MM.1S (cell line): ENCODE data around the gene MRPS14.

Experiments
- DNase-seq: peaks from one replicate; pipeline ENCODE4 v3.0.0-alpha.2; 2015
- H2AFZ ChIP-seq: fragments of 300-600 bp; sonication (generic); 2 replicates; pipeline ENCODE4 v1.6.0; 2016; ENCODE audit warnings: antibody characterized with exemption, low read length
- H3F3A ChIP-seq: fragments of 300-600 bp; sonication (generic); 2 replicates; pipeline ENCODE4 v1.6.1; 2016; ENCODE audit warnings: mild to moderate bottlenecking, antibody characterized with exemption, low read length, moderate library complexity, mixed read lengths; ENCODE audit not compliant: insufficient read depth
- H3K27ac ChIP-seq: fragments of 300-600 bp; sonication (generic); 2 replicates; pipeline ENCODE4 v1.5.1; 2016; ENCODE audit warnings: mild to moderate bottlenecking, low read length
- H3K27me3 ChIP-seq: fragments of 300-600 bp; sonication (generic); replicated peaks from 2 replicates; pipeline ENCODE4 v1.6.0; 2016; ENCODE audit warnings: low read length; ENCODE audit not compliant: insufficient read depth
- H3K36me3 ChIP-seq: fragments of 300-600 bp; sonication (generic); replicated peaks from 2 replicates; pipeline ENCODE4 v1.6.1; 2016; ENCODE audit warnings: mild to moderate bottlenecking, low read length, mixed read lengths; ENCODE audit not compliant: insufficient read depth
- H3K4me1 ChIP-seq: fragments of 300-600 bp; sonication (generic); 2 replicates; pipeline ENCODE4 v1.6.1; 2016; ENCODE audit warnings: low read length, mixed read lengths
- H3K4me2 ChIP-seq: fragments of 300-600 bp; sonication (generic); 2 replicates; pipeline ENCODE4 v1.6.0; 2016; ENCODE audit warnings: low read depth, low read length
- H3K4me3 ChIP-seq: fragments of 300-600 bp; sonication (generic); 2 replicates; pipeline ENCODE4 v1.5.1; 2016; ENCODE audit warnings: low read length, mixed read lengths
- H3K79me2 ChIP-seq: fragments of 300-600 bp; sonication (generic); 2 replicates; pipeline ENCODE4 v1.6.1; 2016; ENCODE audit warnings: mixed run types, low read length, mixed read lengths
- H3K9ac ChIP-seq: fragments of 300-600 bp; sonication (generic); 2 replicates; pipeline ENCODE4 v1.6.1; 2016; ENCODE audit warnings: low read length, mixed read lengths
- H3K9me2 ChIP-seq: fragments of 300-600 bp; sonication (generic); replicated peaks from 2 replicates; pipeline ENCODE4 v1.6.1; 2016; ENCODE audit warnings: mild to moderate bottlenecking, low read length, mixed read lengths; ENCODE audit not compliant: insufficient read depth
- H3K9me3 ChIP-seq: fragments of 300-600 bp; sonication (generic); replicated peaks from 2 replicates; pipeline ENCODE4 v1.6.1; 2016; ENCODE audit warnings: mild to moderate bottlenecking, low read length, mixed read lengths; ENCODE audit not compliant: insufficient read depth
- H4K20me1 ChIP-seq: fragments of 300-600 bp; sonication (generic); 2 replicates; pipeline ENCODE4 v1.6.1; 2016; ENCODE audit warnings: mild to moderate bottlenecking, low read length, moderate library complexity, mixed read lengths; ENCODE audit not compliant: insufficient read depth
- EZH2 ChIP-seq: fragments of 300-600 bp; sonication (generic); optimal IDR thresholded peaks from 2 replicates; pipeline ENCODE3; 2017; ENCODE audit warnings: low read depth, mild to moderate bottlenecking, antibody characterized with exemption, low read length, mixed read lengths
- EZH2phosphoT487 ChIP-seq: fragments of 300-600 bp; sonication (generic); IDR thresholded peaks from 2 replicates; pipeline ENCODE4 v1.6.1; 2018; ENCODE audit warnings: antibody characterized with exemption, low read length
- TF ChIP-seq, protein P1 (sequence below): fragments of 300-600 bp; sonication (generic); IDR thresholded peaks from 2 replicates; pipeline ENCODE4 v1.5.1; 2016; ENCODE audit warnings: antibody characterized with exemption, low read length, mixed read lengths

Gene MRPS14

DNA sequence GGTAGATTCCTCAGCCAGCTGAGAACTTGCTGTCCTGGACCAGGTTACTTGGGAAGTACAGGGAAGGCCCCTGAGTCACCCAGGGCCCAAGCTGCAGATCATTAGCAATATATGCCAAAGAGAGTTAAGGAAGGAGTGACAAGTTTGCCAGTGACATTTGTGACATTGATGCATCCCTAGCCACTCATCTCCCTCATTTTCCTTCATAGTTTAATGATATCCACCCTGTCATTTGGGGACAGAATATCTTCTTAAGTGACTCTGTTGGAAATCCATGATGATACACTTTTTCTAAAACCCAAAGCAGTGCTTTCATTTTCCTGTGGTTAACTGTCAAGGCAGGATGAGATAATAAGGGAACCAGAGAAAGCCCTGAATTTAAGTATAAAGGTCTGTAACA, 47.6 kb upstream of the MRPS14 start:
- DNase-seq = no peak
- no peak overlapping the region for H3K9ac ChIP-seq
- no peak overlapping the region for H3K4me2 ChIP-seq
- no peaks in the 10 kb centered on the region for H4K20me1 ChIP-seq
- H3K9me2 ChIP-seq = no peaks in the 10 kb centered on the region
- no peaks in the 10 kb centered on the region for H3K79me2 ChIP-seq
- no peak overlapping the region for H2AFZ ChIP-seq
- no peak overlapping the region for H3K4me3 ChIP-seq
- H3K9me3 ChIP-seq = no peaks in the 10 kb centered on the region
- TF ChIP-seq, protein P1, sequence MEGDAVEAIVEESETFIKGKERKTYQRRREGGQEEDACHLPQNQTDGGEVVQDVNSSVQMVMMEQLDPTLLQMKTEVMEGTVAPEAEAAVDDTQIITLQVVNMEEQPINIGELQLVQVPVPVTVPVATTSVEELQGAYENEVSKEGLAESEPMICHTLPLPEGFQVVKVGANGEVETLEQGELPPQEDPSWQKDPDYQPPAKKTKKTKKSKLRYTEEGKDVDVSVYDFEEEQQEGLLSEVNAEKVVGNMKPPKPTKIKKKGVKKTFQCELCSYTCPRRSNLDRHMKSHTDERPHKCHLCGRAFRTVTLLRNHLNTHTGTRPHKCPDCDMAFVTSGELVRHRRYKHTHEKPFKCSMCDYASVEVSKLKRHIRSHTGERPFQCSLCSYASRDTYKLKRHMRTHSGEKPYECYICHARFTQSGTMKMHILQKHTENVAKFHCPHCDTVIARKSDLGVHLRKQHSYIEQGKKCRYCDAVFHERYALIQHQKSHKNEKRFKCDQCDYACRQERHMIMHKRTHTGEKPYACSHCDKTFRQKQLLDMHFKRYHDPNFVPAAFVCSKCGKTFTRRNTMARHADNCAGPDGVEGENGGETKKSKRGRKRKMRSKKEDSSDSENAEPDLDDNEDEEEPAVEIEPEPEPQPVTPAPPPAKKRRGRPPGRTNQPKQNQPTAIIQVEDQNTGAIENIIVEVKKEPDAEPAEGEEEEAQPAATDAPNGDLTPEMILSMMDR = no peak
- no peak for TF ChIP-seq EZH2phosphoT487
- TF ChIP-seq EZH2 = no peak
- H3F3A ChIP-seq = no peaks in the 10 kb centered on the region
- H3K27ac ChIP-seq = no peak overlapping the region
- peaks cover 17% of the 10 kb centered on the region for H3K4me1 ChIP-seq
- no peaks in the 10 kb centered on the region for H3K27me3 ChIP-seq
- no peaks in the 10 kb centered on the region for H3K36me3 ChIP-seq

DNA sequence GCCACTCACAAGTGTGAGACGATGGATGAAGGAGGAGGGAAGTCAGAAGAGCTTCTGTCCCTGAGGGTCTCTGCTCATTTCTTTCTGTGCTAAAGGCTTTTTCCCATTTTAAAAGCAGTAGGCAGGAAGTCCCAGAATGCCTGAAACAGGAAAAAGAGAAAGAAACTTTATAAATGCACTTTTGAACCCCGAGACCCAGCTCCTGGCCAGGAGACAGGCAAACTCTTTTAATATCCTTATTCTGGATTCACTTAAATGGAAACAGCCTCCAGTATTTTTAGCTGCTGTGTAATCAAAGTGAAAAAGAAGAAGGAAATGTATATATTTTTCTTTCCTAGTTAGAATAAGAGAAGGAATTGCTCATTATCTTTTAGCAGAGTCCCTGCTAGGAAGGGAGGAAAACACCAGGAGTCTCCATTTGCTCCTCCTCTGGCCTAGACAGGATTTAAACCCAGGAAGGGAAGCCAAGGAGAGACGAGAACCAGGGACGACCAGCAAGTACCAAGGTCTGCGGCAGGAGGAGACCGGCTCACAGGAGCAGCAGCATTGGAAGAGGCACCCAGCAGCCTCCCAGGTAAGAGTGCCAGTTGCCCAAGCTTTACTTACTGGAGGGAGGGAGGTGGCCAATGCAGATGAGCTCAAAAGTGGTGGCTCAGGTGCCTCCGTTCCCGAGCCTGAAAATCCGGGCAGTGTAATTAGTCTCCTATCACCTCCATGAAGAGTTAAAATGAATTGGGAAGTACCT, 44.3 kb upstream of the MRPS14 start, which contains the start of gene TNN:
TNN (plus strand) TSS at position 472 of the 745 bp plus-strand sequence. CDS start 9,586 bp downstream, outside the sequence.
- H3K4me2 ChIP-seq = no peak within 1 kb of the TSS
- H3K79me2 ChIP-seq = no peaks in the 10 kb centered on the region
- H3K9me3 ChIP-seq = no peaks in the 10 kb centered on the region
- no peak within 1 kb of the TSS for H3K9ac ChIP-seq
- no peaks in the 10 kb centered on the region for H3F3A ChIP-seq
- H2AFZ ChIP-seq = no peak within 1 kb of the TSS
- no peak for DNase-seq
- H3K4me1 ChIP-seq = peaks cover 10% of the 10 kb centered on the region
- no peaks in the 10 kb centered on the region for H3K9me2 ChIP-seq
- H3K27me3 ChIP-seq = no peaks in the 10 kb centered on the region
- no peak within 1 kb of the TSS for H3K27ac ChIP-seq
- H3K4me3 ChIP-seq = no peak within 1 kb of the TSS
- TF ChIP-seq, protein P1 = no peak
- TF ChIP-seq EZH2 (no peak), EZH2phosphoT487 (no peak)
- no peaks in the 10 kb centered on the region for H4K20me1 ChIP-seq
- no peaks in the 10 kb centered on the region for H3K36me3 ChIP-seq

DNA sequence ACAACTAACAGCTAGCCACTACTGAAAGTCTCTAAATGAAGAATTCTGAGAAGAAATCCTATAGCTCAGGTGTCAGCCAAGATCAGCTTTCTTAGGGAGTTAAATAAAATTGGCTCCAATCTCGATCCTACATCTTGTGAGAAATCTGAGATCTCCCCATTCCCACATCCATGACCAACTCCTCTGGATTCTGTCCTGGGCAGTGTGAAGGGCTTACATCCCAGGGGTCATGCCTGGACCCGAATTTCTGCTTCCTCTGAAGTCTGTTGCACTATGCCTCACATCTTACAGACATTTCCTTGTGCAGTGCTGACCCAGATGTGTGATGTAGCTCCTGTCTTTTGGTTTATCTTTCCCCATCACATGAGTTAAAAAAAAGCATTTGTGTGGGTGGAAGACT, 39.6 kb upstream of the MRPS14 start:
- no peak overlapping the region for H3K4me3 ChIP-seq
- no peaks in the 10 kb centered on the region for H4K20me1 ChIP-seq
- H3F3A ChIP-seq = no peaks in the 10 kb centered on the region
- no peaks in the 10 kb centered on the region for H3K4me1 ChIP-seq
- no peak overlapping the region for H3K9ac ChIP-seq
- H3K27me3 ChIP-seq = no peaks in the 10 kb centered on the region
- no peak overlapping the region for H3K27ac ChIP-seq
- H3K9me3 ChIP-seq = no peaks in the 10 kb centered on the region; the same call in 1 of the 2 replicates
- no peaks in the 10 kb centered on the region for H3K79me2 ChIP-seq
- no peak overlapping the region for H2AFZ ChIP-seq
- DNase-seq = no peak
- H3K9me2 ChIP-seq = no peaks in the 10 kb centered on the region
- no peaks in the 10 kb centered on the region for H3K36me3 ChIP-seq
- TF ChIP-seq, protein P1 = no peak
- TF ChIP-seq EZH2 (no peak), EZH2phosphoT487 (no peak)
- no peak overlapping the region for H3K4me2 ChIP-seq
